Right hindlimb (tissue), 1 donor: ENCODE results near the gene DNAAF1.

ENCODE experiments used
- DNase-seq: peaks from one replicate; pipeline ENCODE4 v3.0.0-alpha.2; 2018

The DNAAF1 gene

DNA sequence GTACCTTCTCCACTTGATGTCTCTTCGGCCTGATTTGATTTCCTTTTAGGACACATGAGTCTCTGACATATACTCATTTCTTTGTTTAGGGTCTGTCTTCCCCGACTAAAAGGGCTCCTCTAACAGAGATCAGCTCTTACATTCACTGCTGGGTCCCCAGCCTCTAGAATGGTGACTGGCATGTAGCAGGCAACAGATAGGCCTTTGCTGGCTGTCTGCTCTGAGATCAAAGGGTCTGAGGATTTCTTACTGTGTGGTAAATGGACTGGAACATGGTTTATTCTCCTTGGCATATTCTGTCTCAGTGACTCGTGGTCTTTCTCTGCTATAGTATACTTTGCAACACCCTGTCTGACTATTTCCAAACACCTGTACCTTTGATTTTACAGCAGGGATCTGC, 16.7 kb downstream of the DNAAF1 start:
- no peak for DNase-seq

DNA sequence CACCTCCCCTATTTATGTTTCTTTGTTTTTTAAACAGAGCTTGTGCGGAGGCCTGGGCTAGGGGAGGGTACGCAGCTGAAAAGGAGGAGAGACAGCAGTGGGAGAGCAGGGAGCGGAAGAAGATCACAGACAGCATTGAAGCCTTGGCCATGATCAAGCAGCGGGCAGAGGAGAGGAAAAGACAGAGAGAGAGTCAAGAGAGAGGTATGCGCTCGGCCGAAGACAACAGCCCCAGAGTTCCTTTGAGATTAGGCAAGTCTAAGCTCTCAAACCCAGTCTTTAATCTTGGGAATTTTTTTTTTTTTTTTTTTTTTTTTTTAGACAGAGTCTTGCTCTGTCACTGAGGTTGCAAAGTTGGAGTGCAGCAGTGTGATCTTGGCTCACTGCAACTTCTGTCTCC, 20.6 kb downstream of the DNAAF1 start:
- no peak for DNase-seq

DNA sequence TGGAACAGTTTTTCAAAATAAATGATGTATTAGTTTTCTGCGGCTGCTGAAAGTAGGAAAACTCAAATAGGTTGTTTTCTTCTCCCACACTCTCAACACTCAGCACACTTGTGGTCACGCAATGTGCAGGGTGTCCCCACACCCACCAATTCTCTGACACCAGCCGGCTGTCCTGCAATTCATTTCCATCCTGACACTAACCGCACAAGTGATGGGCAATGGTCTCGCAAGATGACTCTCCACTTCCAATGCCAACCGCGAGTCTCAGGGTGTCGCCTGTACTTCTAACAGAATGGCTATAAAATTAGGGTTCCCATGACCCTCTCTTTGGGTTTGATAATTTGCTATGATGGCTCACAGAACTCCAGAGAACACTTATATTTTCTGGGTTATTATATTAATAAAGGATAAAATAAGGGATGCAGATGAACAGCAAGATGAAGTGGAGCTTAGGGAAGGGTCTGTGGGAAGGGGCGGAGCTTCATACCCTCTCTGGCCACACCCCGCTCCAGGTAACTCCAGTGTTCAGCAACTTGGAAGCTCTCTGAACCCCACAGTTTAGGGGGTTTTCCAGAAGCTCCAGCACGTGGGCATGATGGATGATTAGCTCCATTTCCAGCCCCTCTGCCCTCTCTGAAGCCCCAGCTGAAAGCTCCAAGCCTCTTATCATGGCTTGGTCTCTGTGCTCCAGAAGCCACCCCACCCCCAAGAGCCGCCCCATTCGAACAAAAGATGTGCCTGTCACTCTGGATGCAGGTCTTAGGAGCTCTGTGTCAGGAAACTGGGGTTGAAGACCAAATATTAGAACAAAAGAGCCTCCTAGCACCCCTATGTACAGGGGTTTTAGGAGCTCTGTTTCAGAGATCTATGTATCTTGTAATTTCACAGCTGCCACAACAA, 21.9 kb downstream of the DNAAF1 start:
- no peak for DNase-seq

DNA sequence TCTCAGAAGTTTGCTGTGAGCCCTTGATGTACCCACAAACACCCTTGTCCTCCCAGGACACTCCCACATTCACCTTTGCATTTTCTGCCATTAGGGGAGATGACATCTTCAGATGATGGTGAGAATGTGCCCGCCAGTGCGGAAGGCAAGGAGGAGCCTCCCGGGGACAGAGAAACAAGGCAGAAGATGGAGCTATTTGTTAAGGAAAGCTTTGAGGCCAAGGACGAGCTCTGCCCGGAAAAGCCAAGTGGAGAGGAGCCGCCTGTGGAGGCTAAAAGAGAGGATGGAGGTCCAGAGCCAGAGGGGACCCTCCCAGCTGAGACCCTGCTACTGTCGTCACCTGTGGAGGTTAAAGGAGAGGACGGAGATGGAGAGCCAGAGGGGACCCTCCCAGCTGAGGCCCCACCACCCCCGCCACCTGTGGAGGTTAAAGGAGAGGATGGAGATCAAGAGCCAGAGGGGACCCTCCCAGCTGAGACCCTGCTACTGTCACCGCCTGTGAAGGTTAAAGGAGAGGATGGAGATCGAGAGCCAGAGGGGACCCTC, 24.7 kb downstream of the DNAAF1 start:
- DNase-seq, result no peak

DNA sequence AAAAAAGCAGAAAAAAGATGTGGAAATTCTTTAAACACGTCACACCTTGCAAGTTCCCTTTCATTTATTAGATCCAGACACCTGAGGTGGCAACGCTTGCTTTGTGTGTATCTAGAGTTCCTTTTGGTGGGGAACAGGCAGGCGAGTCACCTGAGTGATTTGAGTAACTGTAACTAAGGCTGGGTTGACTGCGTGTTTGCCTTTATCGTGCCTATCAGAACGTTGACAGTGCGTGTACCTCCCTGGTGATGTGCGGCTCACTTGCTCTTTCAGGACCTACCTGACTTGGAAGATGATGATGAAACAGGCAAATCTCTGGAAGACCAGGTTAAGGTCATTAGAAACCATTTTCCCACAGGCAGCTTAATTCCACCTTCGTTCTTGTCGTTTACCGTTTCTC, 29.3 kb downstream of the DNAAF1 start:
- DNase-seq, result no peak

DNA sequence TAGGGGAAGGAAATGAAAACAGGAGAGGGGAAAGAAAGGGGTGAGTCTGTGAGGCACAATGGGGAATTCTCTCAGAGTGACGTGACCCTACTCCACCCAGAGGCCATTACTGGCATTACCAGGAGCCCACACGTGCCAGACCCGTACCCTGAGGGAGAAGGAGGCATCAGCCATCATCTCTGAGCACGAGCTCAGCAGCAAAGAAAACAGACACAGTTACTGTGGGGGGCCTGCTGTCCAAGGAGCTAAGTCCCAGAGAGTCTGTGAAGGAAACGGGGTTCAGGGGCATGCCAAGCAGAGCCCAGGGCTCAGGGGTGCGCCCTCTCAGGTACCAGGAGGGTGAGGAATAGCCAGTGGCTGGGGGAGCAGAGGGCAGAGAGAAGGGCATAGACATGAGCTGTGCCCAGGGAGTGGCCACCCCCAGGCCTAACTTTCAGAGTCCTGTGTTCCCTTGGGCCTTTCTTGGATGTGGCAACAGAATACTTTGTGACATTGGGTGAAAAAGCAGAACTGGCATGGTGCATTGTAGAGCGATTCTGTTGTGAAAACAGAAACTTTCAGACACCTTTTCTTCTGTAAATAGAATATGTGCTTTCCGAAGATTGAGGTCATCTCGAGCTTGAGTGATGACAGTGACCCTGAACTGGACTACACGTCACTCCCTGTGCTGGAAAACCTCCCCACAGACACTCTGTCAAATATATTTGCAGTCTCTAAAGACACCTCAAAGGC, 30.4 kb downstream of the DNAAF1 start:
- DNase-seq, result no peak

DNA sequence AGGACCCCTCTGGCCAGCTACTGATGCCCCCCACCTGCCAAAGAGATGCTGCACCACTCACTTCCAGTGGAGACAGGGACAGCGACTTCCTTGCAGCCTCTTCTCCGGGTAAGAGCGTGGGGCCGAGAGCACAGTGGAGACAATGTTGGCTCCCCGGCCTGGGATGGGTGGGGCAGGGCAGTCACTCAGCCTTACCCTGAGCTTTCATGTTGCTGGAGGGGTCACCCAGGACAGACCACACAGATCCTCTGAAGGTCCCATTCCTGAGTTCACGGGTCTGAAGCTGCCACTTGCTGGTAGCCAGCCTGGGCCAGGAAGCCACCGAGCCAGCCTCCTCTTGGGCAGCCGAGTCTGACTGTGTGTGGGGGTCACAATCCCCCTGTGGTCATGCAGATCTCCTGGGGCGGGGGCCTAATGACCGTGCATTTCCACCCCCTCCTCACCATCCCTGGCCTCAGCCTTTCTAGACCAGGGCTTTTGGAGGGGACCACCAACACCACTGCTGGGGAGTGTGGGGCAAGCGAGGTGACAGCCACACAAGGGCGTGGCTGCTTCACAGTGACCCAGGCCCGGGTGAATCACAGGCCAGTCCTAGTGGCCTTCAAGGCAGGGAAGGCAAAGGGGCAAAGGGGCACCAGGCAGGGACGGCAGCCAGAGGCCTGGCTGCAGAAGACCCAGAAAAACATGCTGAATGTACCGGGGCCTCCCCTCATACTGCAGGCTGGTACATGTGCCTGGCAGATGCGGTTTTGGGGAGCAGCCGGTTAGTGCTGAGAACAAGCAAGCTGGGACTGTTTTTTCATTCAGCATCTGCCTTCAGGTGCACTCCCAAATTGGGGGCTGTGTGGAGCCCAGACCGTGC, 31.3 kb downstream of the DNAAF1 start:
- no peak for DNase-seq

DNA sequence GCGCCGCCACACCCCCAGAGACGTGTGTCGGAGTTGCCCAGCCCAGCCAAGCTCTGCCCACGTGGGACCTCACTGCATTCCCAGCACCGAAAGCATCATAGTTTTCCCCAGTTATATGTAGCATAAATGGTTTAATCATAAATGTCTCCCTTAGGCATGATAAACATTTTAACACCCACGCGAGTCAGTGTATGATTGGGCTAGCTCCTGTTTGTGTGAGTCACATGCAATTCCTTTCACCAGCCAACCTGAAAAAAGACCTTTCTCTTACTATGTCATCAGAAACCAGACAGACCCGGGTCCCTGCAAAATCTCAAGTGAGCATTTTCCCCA, 32.6 kb downstream of the DNAAF1 start:
- DNase-seq, result no peak

DNA sequence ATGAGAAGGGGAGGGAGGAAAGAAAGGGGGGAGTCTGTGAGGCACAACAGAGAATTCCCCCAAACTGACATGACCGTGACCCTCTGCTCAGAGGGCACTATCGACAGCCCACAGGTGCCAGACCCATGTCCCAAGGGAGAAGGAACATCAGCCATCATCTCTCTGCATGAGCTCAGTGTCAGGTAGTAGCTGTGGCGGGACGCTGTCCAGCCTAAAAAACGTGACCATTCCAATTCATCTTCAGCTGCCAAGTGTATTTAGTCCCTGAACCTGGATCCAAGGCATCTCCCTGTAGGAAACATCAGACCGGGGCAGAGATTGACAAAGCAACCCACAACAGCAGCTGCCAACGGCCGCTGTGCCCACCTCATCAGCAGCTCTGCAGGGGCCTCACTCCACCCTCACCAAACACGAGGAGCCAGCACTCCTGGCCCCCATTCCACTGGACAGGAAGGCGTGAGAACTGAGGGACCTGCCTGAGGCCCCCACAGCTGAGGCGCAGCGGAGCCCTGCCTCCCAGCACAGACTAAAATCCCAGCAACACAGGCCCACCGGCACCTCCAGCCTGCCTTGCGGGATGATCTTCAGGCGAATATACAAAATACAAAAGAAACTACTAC, 33.1 kb downstream of the DNAAF1 start:
- no peak for DNase-seq

DNA sequence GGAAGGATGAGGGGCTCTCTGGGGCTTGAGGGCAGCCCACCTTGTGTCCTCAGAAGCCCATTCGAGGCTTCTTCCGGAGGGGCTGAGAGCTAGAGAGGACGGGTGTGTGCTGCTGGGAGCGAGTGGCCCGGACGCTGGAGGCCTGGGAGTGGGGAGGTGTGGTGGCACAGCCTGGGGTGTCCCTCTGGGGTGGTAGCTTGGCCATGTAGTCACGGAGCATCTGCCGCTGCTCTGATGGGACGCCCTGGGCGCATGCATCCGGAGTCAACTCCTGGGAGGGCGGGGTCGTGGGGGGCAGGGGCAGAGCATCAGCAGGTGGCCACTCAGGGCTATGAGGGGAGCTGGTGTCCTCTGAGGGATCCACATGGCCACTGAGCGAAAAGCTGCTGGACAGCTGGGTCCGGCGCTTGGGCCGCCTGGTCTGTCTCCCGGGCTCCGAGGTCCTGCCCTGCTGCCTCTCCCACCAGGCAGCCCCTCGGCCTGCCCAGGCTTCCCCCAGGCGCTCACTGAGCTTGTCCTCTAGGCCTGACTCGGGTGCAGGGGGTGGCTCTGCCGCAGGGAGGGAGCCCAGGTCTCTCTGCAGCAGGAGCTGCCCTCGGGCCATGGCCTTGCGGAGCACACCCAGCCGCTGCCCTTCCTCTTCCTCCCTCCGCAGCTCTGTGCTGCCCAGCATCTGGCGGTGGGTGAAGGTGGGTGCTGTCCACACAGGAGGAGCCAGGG, 33.9 kb downstream of the DNAAF1 start:
- no peak for DNase-seq

DNA sequence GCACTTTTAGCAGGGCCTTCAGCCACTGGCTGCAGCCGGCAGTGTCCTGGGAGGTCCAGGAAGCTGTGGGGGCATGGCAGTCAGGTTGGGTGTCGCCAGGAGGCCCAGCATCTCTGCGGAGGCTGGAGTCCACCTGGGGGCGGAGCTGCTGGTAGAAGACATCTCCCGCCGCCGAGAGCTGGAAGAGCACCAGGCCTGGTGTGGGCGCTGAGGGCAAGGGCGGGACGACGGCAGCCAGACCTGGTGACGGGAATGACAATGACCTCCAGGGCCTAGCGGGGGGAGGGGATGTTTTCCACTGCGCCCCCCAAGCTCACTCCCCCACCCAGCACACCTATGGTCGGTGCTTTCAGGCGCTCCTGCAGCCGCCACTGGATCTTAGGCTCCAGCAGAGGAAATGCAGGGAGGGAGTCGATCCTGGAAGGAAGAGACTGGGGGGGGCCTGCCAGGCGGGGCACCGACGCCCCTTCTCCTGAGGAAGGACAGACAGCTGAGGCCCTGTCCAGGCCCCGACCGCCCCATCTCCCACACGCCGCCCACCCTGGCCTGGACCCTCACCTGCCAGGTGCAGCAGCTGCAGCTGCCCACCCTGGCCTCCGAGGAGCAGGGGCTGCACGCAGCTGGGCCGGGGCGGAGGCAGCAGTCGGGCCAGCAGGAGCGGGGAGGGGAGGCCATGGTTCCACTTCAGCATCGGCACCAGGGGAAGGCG, 34.7 kb downstream of the DNAAF1 start:
- no peak for DNase-seq

DNA sequence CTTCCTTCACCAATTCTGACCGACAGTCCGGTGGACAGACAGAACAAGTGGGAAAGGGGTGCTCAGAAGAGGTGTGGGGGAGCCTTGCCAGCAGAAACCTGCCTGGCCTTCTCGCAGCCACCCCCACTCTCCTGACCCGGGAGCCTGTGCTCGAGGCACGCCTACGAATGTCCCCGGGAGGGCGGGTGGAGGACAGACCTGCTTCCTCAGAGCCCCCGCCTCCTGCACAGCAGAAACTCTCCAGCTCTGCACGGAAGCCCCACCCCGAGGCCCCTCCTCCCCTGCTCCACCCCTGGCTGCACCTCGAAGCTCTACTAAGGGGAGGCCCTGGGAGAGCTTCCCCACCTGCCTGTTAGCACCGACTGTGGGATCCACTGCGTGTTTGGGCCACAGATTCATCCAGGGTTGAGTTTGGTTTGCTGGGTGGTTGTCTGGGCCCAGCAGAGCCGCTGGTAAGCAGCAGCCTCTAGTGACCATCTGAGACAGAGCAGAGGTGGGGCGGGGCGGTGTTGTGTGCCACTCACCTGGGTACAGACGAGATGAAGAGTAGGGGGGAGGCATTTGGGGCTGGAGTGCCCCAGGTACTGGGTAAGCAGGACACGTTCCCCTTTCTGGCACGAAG, 35.5 kb downstream of the DNAAF1 start:
- DNase-seq, result no peak

DNA sequence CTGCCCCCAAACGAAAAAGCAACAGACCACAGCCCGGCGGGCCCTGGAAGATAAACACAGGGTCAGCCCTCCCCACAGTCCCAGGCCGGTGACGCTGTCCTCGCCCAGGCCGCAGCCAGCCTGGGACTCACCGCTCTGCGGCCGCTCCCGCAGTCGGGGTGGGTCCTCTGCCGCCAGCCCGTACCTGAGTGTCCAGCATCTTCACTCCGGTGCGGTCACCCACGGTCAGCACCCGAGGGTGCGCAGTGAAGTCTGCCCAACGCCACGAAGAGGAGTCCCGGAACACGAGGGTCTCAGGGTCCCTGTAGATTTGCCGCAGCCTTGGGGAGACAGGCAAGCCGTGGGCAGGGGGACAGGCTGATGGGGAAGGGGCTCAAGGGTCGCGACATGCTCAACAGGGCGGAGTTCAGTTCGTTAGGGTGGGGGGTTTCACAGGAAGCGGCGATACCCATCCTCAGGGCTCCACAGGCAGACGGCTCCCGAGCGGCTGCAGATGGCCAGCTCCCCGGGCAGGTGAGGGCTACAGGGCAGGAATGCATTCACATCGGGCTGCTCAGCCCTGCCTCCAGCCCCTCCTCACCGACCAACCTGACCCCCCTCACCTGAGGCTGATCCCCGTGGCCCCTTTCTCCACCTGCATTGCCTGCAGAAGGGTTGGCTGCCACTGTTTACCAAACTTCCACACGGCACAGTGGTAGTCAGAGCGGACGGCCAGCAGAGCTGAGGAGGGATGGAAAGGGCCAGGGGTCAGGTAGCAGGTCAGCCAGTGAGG, 36.2 kb downstream of the DNAAF1 start:
- no peak for DNase-seq

DNA sequence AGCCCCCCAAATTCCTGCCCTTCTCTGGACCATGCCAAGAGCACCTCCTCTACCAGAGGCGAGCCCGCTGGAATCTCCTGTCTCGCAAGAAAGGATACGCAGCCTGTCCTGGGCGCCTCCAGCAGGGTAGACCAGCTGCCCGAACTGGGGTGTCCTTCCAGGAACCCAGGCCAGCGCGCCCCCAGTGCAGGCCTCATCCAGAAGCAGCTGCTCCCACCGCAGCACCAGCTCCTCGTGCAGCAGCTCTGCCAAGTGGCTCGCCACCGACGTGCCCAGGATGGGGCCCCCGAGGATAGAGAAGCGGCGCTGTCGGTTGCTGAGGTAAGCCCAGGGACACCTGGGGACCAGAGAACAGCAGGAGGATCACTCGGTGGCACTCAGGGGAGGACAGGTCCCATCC, 37.0 kb downstream of the DNAAF1 start:
- no peak for DNase-seq

DNA sequence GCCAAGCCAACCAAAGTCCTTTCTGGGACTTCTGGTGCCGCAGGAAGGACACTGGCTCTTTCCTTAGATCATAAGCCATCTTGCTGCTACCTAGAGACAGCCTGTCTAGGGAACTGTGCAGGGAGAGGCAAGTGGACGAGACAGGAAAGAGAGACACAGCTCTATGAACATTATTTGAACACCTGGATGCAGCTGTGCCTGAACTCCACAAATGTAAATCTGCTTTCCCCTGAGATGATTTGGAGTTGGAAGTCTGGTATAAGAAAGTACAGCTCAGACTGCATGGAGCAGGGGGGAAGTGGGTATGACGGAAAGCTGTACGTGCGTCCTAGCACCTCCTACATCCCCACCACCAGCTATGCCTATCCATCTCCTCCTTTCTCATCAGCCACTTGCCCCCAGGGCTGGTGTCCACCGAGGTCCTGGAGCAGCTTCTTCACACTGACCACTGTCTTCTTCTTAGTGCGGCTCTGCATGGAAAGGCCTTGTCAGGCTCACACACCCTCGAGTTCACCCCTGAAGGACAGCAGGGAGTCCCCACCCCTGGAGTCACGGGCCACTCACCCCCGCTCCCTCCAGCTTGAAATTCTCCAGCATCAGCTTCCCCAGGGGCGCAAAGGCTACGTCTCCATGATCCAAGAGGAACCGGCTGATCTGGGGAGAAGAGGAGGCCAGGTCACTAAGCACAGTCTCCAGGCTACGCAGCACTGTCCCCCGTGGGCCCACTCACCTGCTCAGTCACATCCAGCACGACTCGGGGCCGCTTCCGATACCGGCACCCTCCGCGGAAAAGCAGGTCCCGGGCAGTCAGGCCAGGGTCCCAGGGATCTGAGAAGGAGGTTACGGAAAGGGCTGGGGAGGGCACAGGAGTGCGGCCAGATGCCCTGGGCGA, 37.8 kb downstream of the DNAAF1 start:
- DNase-seq, result no peak

DNA sequence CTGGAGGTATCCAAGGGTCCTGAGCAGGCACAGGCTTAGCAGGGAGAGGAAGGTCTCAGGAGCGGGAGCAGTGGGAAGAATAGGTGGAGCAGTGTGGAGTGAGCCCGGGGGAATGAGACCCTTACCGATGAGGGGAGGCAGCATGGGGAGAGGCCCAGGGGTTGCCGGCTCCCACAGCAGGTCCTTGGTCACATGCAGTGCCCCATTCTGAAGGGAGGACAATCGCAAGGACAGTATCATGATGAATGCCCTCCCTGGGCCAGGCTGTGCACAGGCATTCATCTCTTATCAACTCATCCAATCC, 38.4 kb downstream of the DNAAF1 start:
- DNase-seq, result no peak

DNA sequence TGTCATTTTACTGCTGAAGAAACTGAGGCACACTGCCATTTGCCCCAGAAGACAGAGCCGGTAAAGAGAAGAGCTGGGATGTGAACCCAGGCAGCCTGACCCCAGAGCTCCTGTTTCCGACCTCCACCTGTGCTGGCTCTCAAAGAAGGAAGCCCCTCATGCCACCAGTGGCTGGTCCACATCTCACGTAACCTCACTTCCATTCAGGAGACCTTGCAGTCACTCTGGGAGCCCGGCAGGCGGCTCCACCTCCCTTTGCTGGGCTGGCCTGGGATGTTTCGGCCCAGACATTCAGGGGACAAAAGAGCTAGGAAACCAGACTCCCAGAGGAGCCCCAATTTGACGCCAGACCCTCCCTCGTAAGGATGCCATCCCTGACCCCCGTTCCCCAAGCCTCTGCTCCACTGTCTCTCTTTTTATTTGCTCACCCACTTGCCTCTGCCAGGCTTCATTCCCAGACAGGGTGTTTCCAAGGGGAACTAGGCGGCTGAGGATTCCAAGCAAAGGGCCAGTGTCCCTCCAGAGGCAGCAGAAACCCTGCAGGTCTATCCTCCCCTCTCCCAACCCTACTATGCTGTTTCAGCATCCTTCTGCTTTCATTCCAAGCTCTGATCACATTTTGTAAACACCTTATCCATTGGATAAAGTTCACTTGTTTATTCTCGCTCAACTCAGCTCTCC, 38.9 kb downstream of the DNAAF1 start:
- no peak for DNase-seq

DNA sequence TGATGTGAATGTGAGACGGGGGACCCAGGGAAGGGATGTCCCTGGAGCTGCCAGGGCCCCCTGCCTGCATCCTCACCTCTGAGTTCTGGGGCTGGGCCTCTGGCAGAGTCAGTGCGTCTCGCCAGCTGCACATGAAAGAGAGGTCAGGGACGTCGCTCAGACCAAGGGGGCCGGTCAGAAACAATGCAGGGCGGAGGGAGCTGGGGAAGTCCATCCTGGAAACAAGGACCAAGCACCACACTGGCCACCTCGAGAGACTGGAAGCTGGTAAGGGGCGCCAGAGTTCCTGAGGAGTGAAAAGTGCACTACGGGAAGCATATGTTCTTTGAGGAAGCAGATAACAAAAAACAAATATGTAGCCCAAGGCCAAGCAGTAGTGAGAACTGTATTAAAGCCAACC, 39.7 kb downstream of the DNAAF1 start:
- no peak for DNase-seq
